Measurements from ENCODE around the gene SUSD1. TPM values are rescaled to one million over a fixed set of nuclear protein-coding genes. Genes with fewer than 3 reads are reported as not detected.

SUSD1 gene
- total RNA-seq, 1 donor = 27.2 TPM

- DNase-seq (ENCODE audit: low read depth in 2 of 3, low spot score in 2 of 3) = no peak
These were observed 154.2 kb downstream of the SUSD1 start for GRCh38 chr9:112020680-112021596.

- DNase-seq (ENCODE audit: low read depth in 2 of 3, low spot score in 2 of 3) = no peak
These were observed 157.2 kb downstream of the SUSD1 start for GRCh38 chr9:112017878-112018277.

- DNase-seq (ENCODE audit: low read depth in 2 of 3, low spot score in 2 of 3) = no peak
These were observed 159.4 kb downstream of the SUSD1 start for GRCh38 chr9:112015736-112016135.

DNA sequence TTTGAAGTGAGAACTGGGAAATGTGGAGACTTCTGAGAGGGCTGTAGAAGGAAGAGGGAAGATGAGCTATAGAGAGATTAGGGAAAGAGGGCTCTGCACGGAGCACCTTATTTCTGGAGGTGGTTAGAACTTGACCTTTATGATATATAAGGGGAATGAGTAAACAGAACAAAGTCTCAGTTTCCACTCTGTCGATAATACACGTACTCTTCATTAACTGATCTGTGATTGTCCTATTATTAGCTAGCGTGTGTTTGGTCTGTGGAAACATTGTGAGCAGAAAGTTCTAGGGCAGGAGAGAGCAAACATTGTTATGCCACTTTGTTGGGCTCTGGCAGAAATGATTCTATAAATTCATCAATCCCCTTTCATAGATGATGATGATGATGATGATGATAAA is 159.9 kb downstream of the SUSD1 start:
- DNase-seq (ENCODE audit: low read depth in 2 of 3, low spot score in 2 of 3) = no peak

GRCh38 chr9:112013266-112013665 is 161.8 kb downstream of the SUSD1 start:
- DNase-seq (ENCODE audit: low read depth in 2 of 3, low spot score in 2 of 3) = no peak

DNA sequence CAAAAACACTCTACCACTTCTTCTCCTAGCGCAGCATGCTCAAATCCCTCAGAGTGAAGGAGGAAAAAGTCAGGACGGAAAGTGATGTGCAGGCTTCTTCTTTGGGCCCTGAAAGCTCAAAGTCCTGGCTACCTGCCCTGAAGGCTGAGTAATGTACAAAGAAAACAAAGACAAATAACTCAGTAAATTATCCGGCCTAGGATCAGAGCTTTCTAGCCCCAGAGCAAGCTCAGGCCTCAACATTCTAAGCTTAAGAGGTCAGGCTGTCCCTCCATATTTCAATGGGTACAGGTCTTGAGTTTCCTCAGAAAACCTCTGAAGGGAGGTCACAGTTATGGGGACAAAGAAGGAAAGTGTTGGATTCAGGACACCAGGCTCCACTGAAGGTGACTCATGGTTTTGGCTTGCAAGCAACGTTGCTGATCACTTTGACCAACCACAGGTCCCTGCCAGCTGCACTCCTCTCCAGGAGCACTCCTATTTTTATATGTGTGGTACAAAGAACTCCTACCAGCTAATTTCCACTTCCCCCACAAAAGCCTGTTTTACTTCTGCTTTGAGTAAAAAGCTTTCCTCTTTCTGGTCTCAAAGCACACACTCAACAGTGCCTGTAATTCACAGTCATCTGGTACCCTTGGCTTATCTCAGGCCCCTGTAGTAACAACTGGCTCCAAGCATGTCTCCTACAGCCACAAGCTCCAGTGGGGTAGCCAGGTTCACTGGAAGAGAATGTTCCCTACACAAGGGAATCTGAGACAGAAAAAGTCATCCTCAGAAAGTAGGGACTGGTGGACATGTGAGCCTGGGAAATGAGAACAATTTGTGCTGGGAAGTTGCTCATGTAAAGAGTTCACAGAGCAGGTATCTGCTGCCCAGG is 162.8 kb downstream of the SUSD1 start:
- DNase-seq (ENCODE audit: low read depth in 2 of 3, low spot score in 2 of 3) = peak in 2 of 3 donors; percentile 12 to 55

DNA sequence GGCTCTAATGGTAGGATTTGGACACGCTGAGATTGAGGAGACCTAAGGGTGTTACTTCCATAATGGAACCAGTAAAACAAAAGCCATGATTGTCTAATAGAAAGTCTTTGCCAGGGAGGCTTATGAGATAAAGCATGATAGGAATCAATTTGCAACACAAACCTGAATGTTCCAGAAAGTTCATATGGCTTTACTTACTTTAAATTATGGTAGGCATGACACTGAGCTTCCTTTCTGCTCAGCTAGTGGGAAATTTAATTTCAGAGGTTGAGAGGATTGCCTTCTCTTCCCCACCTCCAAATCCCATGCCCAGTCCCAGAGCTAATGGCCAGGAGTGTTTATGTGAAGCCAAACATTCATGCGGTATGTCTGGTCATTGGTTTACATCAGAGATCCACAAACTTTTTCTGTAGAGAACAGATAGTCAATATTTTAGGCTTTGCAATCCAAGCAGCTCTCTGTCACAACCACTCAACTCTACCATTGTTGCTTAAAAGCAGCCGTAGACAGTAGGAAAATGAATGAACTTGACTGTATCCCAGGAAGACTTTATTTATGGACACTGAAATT is 164.0 kb downstream of the SUSD1 start:
- no peak for DNase-seq (ENCODE audit: low read depth in 2 of 3, low spot score in 2 of 3)

DNA sequence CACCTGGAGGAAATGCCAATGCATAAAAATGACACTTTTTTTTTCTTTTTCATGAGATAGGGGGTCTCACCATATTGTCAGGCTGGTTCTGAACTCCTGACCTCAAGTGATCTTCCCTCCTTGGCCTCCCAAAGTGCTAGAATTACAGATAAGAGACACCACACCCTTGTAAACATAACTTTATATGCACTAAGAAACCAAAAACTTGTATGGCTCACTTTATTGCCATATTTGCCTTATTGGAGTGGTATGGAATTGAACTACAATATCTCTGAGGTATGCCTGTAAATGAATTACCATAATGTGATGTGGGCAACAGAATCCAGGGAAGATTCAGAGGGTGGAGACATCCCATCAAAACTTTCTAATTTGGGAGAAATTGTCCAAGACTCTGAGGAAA is 164.6 kb downstream of the SUSD1 start:
- DNase-seq (ENCODE audit: low read depth in 2 of 3, low spot score in 2 of 3) = no peak

DNA sequence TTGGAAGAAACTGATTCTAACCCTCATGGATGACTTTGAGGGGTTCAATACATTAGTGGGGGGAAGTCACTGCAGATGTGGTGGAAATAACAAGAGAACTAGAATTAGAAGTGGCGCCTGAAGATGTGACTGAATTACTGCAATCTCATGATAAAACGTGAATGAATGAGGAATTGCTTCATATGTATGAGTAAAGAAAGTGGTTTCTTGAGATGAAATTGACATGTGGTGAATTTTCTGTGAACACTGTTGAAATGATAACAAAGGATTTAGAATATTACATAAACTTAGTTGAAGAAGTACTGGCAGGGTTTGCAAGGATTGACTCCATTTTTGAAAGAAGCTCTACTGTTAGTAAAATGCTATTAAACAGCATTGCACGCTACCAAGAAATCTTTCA is 165.4 kb downstream of the SUSD1 start:
- DNase-seq (ENCODE audit: low read depth in 2 of 3, low spot score in 2 of 3) = no peak

- no peak for DNase-seq (ENCODE audit: low read depth in 2 of 3, low spot score in 2 of 3)
These were observed 167.4 kb downstream of the SUSD1 start for GRCh38 chr9:112007575-112008240.

GRCh38 chr9:112006361-112007020 is 168.6 kb downstream of the SUSD1 start:
- DNase-seq (ENCODE audit: low read depth in 2 of 3, low spot score in 2 of 3) = no peak

- no peak for DNase-seq (ENCODE audit: low read depth in 2 of 3, low spot score in 2 of 3)
These were observed 169.2 kb downstream of the SUSD1 start for GRCh38 chr9:112005939-112006338.

- no peak for DNase-seq (ENCODE audit: low read depth in 2 of 3, low spot score in 2 of 3)
These were observed 171.6 kb downstream of the SUSD1 start for GRCh38 chr9:112003538-112003937.

DNA sequence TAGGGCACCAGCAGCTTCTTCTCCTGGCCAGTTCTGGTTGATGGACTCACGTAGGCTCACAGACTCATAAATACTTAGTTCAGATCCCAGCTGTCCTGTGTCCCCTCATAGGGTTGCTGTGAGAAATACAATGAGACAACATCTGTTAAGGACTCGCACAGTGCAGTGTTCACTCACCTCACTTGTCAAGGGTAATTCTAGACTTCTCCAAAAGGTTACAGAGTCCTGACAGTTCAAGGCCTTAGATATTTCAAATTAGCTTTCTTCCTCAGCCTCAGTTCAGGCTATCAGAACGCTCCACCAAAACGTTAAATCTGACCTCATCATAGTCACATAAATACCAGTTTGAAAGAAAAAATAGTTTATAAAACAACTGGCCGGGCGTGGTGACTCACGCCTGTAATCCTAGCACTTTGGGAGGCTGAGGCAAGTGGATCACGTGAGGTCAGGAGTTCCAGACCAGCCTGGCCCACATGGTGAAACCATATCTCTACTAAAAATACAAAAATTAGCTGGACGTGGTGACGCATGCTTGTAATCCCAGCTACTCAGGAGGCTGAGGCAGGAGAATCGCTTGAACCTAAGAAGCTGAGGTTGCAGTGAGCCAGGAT is 172.1 kb downstream of the SUSD1 start:
- DNase-seq (ENCODE audit: low read depth in 2 of 3, low spot score in 2 of 3) = no peak

- DNase-seq (ENCODE audit: low read depth in 2 of 3, low spot score in 2 of 3) = no peak
These were observed 172.8 kb downstream of the SUSD1 start for GRCh38 chr9:112002131-112002846.

GRCh38 chr9:112000743-112001142 is 174.4 kb downstream of the SUSD1 start:
- DNase-seq (ENCODE audit: low read depth in 2 of 3, low spot score in 2 of 3) = no peak

GRCh38 chr9:111999319-111999718 is 175.8 kb downstream of the SUSD1 start:
- DNase-seq (ENCODE audit: low read depth in 2 of 3, low spot score in 2 of 3) = no peak

GRCh38 chr9:111997831-111998230 is 177.3 kb downstream of the SUSD1 start:
- DNase-seq (ENCODE audit: low read depth in 2 of 3, low spot score in 2 of 3) = no peak

DNA sequence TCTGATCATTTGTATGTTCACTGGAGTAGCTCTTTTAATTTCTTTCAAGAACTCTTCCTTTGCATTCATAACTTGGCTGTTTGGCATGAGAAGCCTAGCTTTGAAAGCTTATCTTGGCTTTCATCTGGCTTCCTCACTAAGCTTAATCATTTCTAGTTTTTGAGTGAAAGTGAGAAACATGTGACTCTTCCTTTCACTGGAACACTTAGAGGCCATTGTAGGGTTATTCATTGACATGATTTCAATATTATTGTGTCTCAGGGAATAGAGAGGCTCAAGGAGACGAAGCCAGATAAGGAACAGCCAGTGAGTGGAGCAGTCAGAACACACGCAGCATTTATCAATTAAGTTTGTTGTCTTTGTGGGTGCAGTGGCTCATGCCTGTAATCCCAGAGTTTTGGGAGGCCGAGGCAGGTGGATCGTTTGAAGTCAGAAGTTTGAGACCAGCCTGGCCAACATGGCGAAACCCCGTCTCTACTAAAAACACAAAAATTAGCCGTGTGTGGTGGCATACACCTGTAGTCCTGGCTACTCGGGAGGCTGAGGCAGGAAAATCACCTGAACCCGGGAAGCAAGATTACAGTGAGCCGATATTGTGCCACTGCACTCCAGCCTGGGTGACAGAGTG is 180.2 kb downstream of the SUSD1 start:
- DNase-seq (ENCODE audit: low read depth in 2 of 3, low spot score in 2 of 3) = peak in 1 of 3 donors; percentile 17

All from hematopoietic multipotent progenitor cell (in vitro differentiated cells).